Neural progenitor cell (in vitro differentiated cells): Measurements from ENCODE around the gene CTDSP2.

Experiments
- EZH2 ChIP-seq: fragments of 200-600 bp; sonication (generic); IDR thresholded peaks from 2 replicates; pipeline ENCODE4 v1.6.1; 2017; ENCODE audit warnings: antibody characterized with exemption, mild to moderate bottlenecking, moderate library complexity
- EZH2phosphoT487 ChIP-seq: fragments of 200-600 bp; sonication (generic); IDR thresholded peaks from 2 replicates; pipeline ENCODE4 v1.6.1; 2017; ENCODE audit warnings: antibody characterized with exemption
- TF ChIP-seq, protein P1 (sequence below): fragments of 200-600 bp; sonication (generic); IDR thresholded peaks from 2 replicates; pipeline ENCODE4 v1.5.1; 2017; ENCODE audit warnings: antibody characterized with exemption, mild to moderate bottlenecking

GRCh38 chr12:57894399-57895292 lies 48.1 kb upstream of the CTDSP2 start:
- TF ChIP-seq, protein P1, sequence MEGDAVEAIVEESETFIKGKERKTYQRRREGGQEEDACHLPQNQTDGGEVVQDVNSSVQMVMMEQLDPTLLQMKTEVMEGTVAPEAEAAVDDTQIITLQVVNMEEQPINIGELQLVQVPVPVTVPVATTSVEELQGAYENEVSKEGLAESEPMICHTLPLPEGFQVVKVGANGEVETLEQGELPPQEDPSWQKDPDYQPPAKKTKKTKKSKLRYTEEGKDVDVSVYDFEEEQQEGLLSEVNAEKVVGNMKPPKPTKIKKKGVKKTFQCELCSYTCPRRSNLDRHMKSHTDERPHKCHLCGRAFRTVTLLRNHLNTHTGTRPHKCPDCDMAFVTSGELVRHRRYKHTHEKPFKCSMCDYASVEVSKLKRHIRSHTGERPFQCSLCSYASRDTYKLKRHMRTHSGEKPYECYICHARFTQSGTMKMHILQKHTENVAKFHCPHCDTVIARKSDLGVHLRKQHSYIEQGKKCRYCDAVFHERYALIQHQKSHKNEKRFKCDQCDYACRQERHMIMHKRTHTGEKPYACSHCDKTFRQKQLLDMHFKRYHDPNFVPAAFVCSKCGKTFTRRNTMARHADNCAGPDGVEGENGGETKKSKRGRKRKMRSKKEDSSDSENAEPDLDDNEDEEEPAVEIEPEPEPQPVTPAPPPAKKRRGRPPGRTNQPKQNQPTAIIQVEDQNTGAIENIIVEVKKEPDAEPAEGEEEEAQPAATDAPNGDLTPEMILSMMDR: no peak
- TF ChIP-seq EZH2 (no peak), EZH2phosphoT487 (no peak)
